Endothelial cell of umbilical vein (primary cell): Measurements from ENCODE around the gene KCNJ16. TPM values are rescaled to one million over a fixed set of nuclear protein-coding genes. Genes with fewer than 3 reads are reported as not detected.

Source experiments
- BruUV-seq: library from RNA; stranded (reverse); fragments of 400-500 nt; replicated peaks from 2 replicates; lab custom pipeline; 2021; lab: Mats Ljungman, UMichigan
- CTCF ChIA-PET: fragments of 300-600, 350-600 bp; sonication (Branson Sonifier 250); formaldehyde crosslinking; loops from one replicate; lab custom pipeline; 2021; ENCODE audit warnings: antibody characterized with exemption, inconsistent platforms; lab: Charles Lee
- POLR2A ChIA-PET: fragments of 300-600, 350-600 bp; sonication (Branson Sonifier 250); formaldehyde crosslinking; loops from one replicate; lab custom pipeline; 2021; ENCODE audit warnings: antibody characterized with exemption, inconsistent platforms; lab: Charles Lee
- DNase-seq: peaks from one replicate; pipeline ENCODE4 v3.0.0-alpha.2; 2011; ENCODE audit warnings: low read depth, low spot score
- FAIRE-seq: peaks from 2 replicates; lab custom pipeline; 2011; peaks lifted over from hg19 to GRCh38; lab: Jason Lieb, UNC
- H2AFZ ChIP-seq: 2 replicates; pipeline ENCODE4 v1.6.0; 2012; ENCODE audit warnings: low read depth, low read length, control low read depth, inconsistent platforms
- H3K27ac ChIP-seq: 2 replicates; pipeline ENCODE4 v1.5.1; 2011; ENCODE audit warnings: low read depth, mild to moderate bottlenecking, control low read depth, low read length, moderate library complexity; ENCODE audit not compliant: insufficient read depth
- H3K27me3 ChIP-seq, 2 experiments: 2 replicates each; pipeline versions ENCODE4 v1.6.0 to v1.6.1; 2011; ENCODE audit warnings: low read length in 2 of 2, mixed read lengths in 1 of 2; ENCODE audit not compliant: control insufficient read depth in 2 of 2, insufficient read depth in 2 of 2
- H3K36me3 ChIP-seq, 2 experiments: 2 replicates in 1 of 2; 3 replicates in 1 of 2; pipeline ENCODE4 v1.5.1; 2011; ENCODE audit warnings: low read length in 2 of 2, mild to moderate bottlenecking in 1 of 2, moderate library complexity in 1 of 2; ENCODE audit not compliant: control insufficient read depth in 2 of 2, insufficient read depth in 2 of 2; ENCODE audit errors: extremely low read depth in 1 of 2
- H3K4me1 ChIP-seq: 3 replicates; pipeline ENCODE4 v1.5.1; 2011; ENCODE audit warnings: mild to moderate bottlenecking, low read length; ENCODE audit not compliant: control insufficient read depth, insufficient read depth; ENCODE audit errors: extremely low read depth
- H3K4me2 ChIP-seq: 2 replicates; pipeline ENCODE4 v1.6.1; 2011; ENCODE audit warnings: low read length, control low read depth, mixed read lengths; ENCODE audit not compliant: insufficient read depth
- H3K4me3 ChIP-seq, 3 experiments: fragments of 200-600 bp in 1 of 3; sonication (generic), shearing (Covaris generic) in 1 of 3; replicated peaks in 1 of 3; 2 replicates each; pipeline ENCODE4 v1.5.1; 2011 to 2016; ENCODE audit warnings: control low read depth in 3 of 3, low read length in 3 of 3, mild to moderate bottlenecking in 2 of 3, inconsistent platforms in 1 of 3, low read depth in 1 of 3, moderate library complexity in 1 of 3; ENCODE audit not compliant: insufficient read depth in 1 of 3
- H3K79me2 ChIP-seq: 2 replicates; pipeline ENCODE4 v1.6.0; 2012; ENCODE audit warnings: low read length, inconsistent platforms; ENCODE audit not compliant: control insufficient read depth, insufficient read depth
- H3K9ac ChIP-seq: replicated peaks from 2 replicates; pipeline ENCODE3; 2011; ENCODE audit warnings: low read length, control low read depth; ENCODE audit not compliant: insufficient read depth; ENCODE audit errors: extremely low read depth
- H3K9me1 ChIP-seq: replicated peaks from 3 replicates; pipeline ENCODE4 v1.6.0; 2011; ENCODE audit warnings: mild to moderate bottlenecking, low read length; ENCODE audit not compliant: control insufficient read depth, insufficient read depth; ENCODE audit errors: extremely low read depth
- H3K9me3 ChIP-seq: replicated peaks from 2 replicates; pipeline ENCODE4 v1.5.1; 2012; ENCODE audit warnings: low read length, inconsistent platforms; ENCODE audit not compliant: control insufficient read depth, insufficient read depth
- H4K20me1 ChIP-seq: replicated peaks from 2 replicates; pipeline ENCODE3; 2011; ENCODE audit warnings: mild to moderate bottlenecking, low read length; ENCODE audit not compliant: control insufficient read depth, insufficient read depth; ENCODE audit errors: extremely low read depth
- CTCF ChIP-seq, 2 donors: IDR thresholded peaks; 1 replicate in 1 of 2; 2 replicates in 1 of 2; pipeline ENCODE4 v1.5.1; 2011; ENCODE audit warnings: low read length in 2 of 2, mild to moderate bottlenecking in 2 of 2, moderate library complexity in 2 of 2, control low read depth in 1 of 2, inconsistent platforms in 1 of 2, low read depth in 1 of 2; ENCODE audit not compliant: insufficient read depth in 1 of 2; ENCODE audit errors: extremely low read depth in 1 of 2
- EZH2 ChIP-seq: IDR thresholded peaks from 2 replicates; pipeline ENCODE4 v1.6.1; 2012; ENCODE audit warnings: borderline replicate concordance, low read depth, mild to moderate bottlenecking, moderate library complexity, low read length, inconsistent platforms; ENCODE audit not compliant: severe bottlenecking
- FOS ChIP-seq: IDR thresholded peaks from 2 replicates; pipeline ENCODE4 v1.6.1; 2011; ENCODE audit warnings: mild to moderate bottlenecking, low read length, moderate library complexity, borderline replicate concordance; ENCODE audit not compliant: insufficient read depth
- GATA2 ChIP-seq: IDR thresholded peaks from 2 replicates; pipeline ENCODE4 v1.7.0; 2011; ENCODE audit warnings: low read depth, mild to moderate bottlenecking, moderate library complexity, mixed read lengths, low read length; ENCODE audit not compliant: insufficient read length, insufficient read depth
- JUN ChIP-seq: IDR thresholded peaks from 2 replicates; pipeline ENCODE4 v1.6.1; 2011; ENCODE audit warnings: borderline replicate concordance, low read depth; ENCODE audit not compliant: insufficient read length, insufficient read depth
- MAX ChIP-seq: IDR thresholded peaks from 2 replicates; pipeline ENCODE4 v1.6.1; 2011; ENCODE audit not compliant: insufficient read depth, insufficient read length
- MYC ChIP-seq: IDR thresholded peaks from one replicate; pipeline ENCODE4 v1.6.1; 2011; ENCODE audit warnings: mild to moderate bottlenecking, low read depth, low read length
- POLR2A ChIP-seq: IDR thresholded peaks from 2 replicates; pipeline ENCODE4 v1.6.1; 2012; ENCODE audit warnings: low read depth, mild to moderate bottlenecking, control low read depth, low read length
- POLR2AphosphoS5 ChIP-seq: IDR thresholded peaks from 2 replicates; pipeline ENCODE4 v1.6.1; 2012; ENCODE audit warnings: low read depth, mild to moderate bottlenecking, control low read depth, low read length, moderate library complexity; ENCODE audit not compliant: insufficient read depth
- dilution Hi-C: fragments of 300-500 bp; cut with MboI; formaldehyde crosslinking; loops from one replicate; pipeline ENCODE4 v1.15.0; 2019; ENCODE audit warnings: low sequenced_read_pairs; ENCODE audit not compliant: extremely low pct_ligation_motif_present
- intact Hi-C: fragments of 100-400 bp; cut with micrococcal nuclease; formaldehyde crosslinking; loops from one replicate; pipeline ENCODE4 v1.10.0; 2022
- polyA plus RNA-seq, 4 experiments: library from polyadenylated mRNA; depleted of rRNA in 3 of 4; stranded (reverse) in 3 of 4; unstranded in 1 of 4; fragments of >200 nt; gene quantifications; 2 replicates each; pipeline versions ENCODE4 v1.2.1 to v1.2.3, GENCODE V29; 2011 to 2012; ENCODE audit warnings: missing spikeins in 1 of 4
- total RNA-seq: library from RNA; stranded (reverse); gene quantifications from 2 replicates; pipeline ENCODE4 v1.2.3, GENCODE V29; 2021

KCNJ16 gene
- total and polyA plus RNA-seq, 2 donors (not counting 3 experiments of a cell fraction or from before 2014, with no cell fraction given) = 0.07 TPM; not detected in 1

- no peaks in the 10 kb centered on the region for H3K9me1 ChIP-seq
- H3K4me3 ChIP-seq = no peak overlapping the region
- no peak for FAIRE-seq
- ChIA-PET POLR2A (no interaction called here), CTCF (no interaction called here)
- no peak overlapping the region for H3K4me2 ChIP-seq
- H3K9me3 ChIP-seq = no peaks in the 10 kb centered on the region
- no peaks in the 10 kb centered on the region for H3K79me2 ChIP-seq
- H3K27me3 ChIP-seq = no peaks in the 10 kb centered on the region
- intact Hi-C loops (no loop called here), dilution Hi-C loops (no loop called here)
- no peak overlapping the region for H3K9ac ChIP-seq
- no TSS peak for BruUV-seq
- no peaks in the 10 kb centered on the region for H3K4me1 ChIP-seq
- no peak for DNase-seq
- TF ChIP-seq JUN (no peak), CTCF (IDR thresholded peaks at IDR 0.05; ENCODE audit: extremely low read depth in 1 of 2, insufficient read depth in 1 of 2, low read depth in 1 of 2, low read length in 2 of 2) (no peak), MYC (no peak), POLR2A (no peak), POLR2AphosphoS5 (no peak), MAX (no peak), EZH2 (no peak), GATA2 (no peak), FOS (no peak)
- H3K27ac ChIP-seq = no peak overlapping the region
- H3K36me3 ChIP-seq = no peaks in the 10 kb centered on the region
- no peaks in the 10 kb centered on the region for H4K20me1 ChIP-seq
- no peak overlapping the region for H2AFZ ChIP-seq
Measured at GRCh38 chr17:70130289-70130688, 55.3 kb downstream of the KCNJ16 start.
